A204.1 (cell line): ENCODE results near the gene UBXN6.

Source experiments
- FAIRE-seq: peaks from 2 replicates; lab custom pipeline; 2012; peaks lifted over from hg19 to GRCh38; lab: Jason Lieb, UNC

Gene UBXN6

GRCh38 chr19:4493929-4494690 is 36.5 kb upstream of the UBXN6 start:
- no peak for FAIRE-seq

- no peak for FAIRE-seq
Observed at GRCh38 chr19:4493104-4493928, 35.7 kb upstream of the UBXN6 start.

- FAIRE-seq: no peak
Observed at GRCh38 chr19:4492337-4493103, 34.9 kb upstream of the UBXN6 start.

GRCh38 chr19:4491446-4491845 is 33.9 kb upstream of the UBXN6 start:
- no peak for FAIRE-seq

GRCh38 chr19:4488496-4488895 is 30.9 kb upstream of the UBXN6 start:
- no peak for FAIRE-seq

- FAIRE-seq: no peak
Observed at GRCh38 chr19:4487572-4487971, 30.0 kb upstream of the UBXN6 start.

- FAIRE-seq: no peak
Observed at GRCh38 chr19:4483385-4483784, 25.8 kb upstream of the UBXN6 start.

- no peak for FAIRE-seq
Observed at GRCh38 chr19:4482721-4483364, 25.2 kb upstream of the UBXN6 start.

GRCh38 chr19:4477034-4477801 is 19.6 kb upstream of the UBXN6 start:
- no peak for FAIRE-seq

- FAIRE-seq: peak; percentile 27
Observed at GRCh38 chr19:4474514-4475022, 17.0 kb upstream of the UBXN6 start.

GRCh38 chr19:4473763-4474513 is 16.3 kb upstream of the UBXN6 start:
- FAIRE-seq: no peak

- FAIRE-seq: no peak
Observed at GRCh38 chr19:4473011-4473762, 15.6 kb upstream of the UBXN6 start.

- FAIRE-seq: no peak
Observed at GRCh38 chr19:4472174-4472974, 14.8 kb upstream of the UBXN6 start, which contains the start of gene HDGFL2. TSS of gene HDGFL2 (plus strand) at chr19:4472297. CDS start at chr19:4472351, 54 bp downstream.

GRCh38 chr19:4471403-4472173 is 14.0 kb upstream of the UBXN6 start:
- peak; percentile 100 for FAIRE-seq

- FAIRE-seq: no peak
Observed at GRCh38 chr19:4467835-4468234, 10.2 kb upstream of the UBXN6 start.

- FAIRE-seq: no peak
Observed at GRCh38 chr19:4464815-4465581, 7.4 kb upstream of the UBXN6 start.
